ENCODE data around the gene GADL1.

GADL1 gene

DNA sequence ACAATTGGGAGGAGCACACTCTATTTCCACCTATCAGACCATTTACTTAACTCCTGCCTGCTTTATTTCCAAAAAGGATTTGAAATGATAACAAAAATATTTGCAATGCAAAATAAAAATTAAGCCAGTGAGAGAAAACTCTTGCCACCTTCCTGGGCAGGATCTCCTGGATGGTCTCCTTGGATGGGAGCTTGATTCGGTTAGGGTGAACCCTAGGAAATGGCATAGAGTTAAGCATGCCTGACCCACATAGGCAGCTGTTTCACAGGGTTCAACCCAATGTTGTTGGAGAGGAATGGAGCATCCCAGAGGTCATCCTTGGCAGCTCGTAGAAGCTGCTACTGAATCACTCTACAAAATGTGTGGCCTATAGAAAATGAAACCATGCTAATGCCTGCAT is 204.3 kb downstream of the GADL1 start:
- no peak for DNase-seq

DNA sequence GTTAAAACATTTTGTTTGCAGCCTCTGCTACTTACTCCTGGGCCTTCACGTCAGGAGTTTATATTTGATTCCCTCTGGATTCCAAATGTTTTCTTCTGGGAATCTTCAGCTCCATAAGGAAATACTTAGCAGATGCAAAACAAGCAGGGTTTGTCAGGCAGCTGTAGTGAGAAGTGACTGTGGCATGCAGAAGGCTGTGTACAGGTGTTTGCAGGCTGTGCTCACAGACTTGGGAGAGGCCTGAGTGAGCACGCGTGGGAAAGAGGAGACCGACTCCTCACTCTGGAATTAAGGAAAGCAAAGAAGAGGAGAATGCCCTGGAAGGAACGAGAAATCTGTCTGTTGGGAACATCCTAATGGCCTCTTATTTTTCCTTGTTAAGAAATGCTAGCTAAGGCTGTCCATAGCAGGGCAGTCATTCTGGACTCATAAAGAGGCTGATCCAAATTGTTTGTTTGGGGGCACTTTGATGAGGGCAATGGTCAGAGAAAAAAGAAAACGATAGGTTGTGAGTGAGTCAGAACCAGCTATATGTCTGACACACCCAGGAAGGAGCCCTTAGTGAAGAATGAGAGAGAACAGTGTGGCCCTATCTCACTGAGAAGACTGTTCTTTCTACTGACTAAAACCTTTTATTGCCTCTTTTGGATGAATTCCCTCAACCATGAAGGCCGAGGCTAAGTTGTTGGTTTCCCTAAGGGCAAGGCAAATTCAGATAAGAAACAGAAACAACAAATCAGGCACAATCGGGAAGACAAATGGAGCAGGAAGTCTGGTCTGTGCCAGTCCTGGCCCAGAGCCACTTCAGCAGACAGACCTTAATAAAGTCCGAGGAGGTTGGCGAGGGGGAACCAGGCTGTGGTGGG is 205.5 kb downstream of the GADL1 start:
- DNase-seq: peak; percentile 28

DNA sequence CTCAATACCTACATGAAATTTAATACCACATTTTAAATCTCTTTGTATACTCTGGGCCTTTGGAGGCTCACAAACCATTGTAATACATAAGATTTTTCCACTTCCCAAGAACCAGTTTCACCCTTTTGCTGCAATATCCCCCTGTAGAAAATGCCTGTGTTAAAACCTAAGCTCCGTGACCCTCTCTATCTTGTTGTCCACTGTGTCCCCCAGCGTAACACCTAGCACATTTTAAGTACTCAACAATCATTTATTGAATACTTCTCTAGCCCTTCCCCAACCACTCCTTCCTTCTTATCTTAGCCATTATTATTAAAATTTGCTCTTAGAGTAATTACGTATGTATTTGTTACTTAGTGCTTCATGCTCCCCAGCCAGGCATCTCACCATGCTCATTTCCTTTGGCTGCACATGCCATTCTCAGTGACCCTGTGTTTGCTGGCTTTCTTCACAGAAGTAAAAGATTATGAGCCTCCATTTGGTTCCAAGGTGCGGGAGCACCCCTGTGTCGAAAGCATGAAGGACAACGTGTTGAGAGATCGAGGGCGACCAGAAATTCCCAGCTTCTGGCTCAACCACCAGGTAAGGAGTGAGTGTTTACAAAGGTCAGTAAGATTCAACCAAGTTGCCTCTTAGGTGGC is 206.4 kb downstream of the GADL1 start:
- no peak for DNase-seq

DNA sequence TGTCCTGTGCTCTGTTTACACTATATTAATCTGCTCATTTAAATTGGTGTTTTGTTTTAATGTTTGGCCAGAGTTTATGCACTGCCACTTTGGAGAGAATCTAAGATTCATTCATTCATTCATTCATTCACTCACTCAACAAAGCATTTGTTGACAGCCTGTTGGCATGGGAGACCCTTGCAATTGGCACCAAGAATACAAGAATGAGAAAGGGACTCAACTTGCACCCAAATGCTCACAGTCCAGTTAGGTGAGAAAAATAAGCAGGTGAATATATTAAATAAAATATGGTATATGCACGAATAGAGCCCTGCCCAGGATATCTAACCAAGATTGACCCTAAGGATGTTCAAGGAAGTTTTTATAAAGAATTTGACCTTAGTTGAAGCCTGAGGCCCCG is 207.7 kb downstream of the GADL1 start:
- DNase-seq: no peak

DNA sequence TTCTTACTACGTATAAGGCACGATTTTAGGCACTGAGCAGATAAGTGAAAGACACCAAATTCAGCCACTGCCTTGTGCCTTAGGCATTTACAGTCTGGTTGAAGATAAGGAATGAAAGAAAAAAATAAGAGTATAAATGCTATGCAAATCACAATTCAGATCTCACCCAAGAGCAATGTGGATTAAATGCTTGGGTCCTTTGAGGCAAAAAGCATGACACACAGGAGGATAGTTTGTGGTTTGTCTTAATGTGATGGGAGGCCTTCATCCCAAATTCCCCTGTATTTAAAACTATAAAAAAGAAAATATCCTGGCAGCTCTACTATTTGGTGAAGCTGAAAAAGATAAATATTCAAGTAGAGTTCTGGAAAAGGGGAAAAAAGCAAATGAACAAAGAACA is 208.3 kb downstream of the GADL1 start:
- no peak for DNase-seq

DNA sequence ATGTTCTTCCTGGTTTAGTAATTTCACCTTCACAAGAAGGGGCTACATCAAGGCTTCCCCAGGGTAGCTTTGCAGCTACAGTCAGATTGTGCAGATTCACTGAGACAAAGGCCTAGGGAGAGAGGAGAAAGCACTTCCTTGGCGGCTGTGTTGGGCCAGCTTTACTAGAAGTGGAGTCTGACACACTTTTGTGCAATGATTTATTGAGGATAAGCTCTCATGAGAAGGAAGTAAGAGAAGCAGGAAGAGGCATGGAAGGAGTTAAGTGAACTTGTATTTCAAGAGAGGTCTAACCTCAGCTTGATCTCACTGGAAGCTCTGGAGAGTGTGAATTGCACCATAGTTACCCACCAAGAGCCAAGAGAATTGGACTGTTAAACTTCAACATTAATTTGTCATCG is 209.2 kb downstream of the GADL1 start:
- no peak for DNase-seq

DNA sequence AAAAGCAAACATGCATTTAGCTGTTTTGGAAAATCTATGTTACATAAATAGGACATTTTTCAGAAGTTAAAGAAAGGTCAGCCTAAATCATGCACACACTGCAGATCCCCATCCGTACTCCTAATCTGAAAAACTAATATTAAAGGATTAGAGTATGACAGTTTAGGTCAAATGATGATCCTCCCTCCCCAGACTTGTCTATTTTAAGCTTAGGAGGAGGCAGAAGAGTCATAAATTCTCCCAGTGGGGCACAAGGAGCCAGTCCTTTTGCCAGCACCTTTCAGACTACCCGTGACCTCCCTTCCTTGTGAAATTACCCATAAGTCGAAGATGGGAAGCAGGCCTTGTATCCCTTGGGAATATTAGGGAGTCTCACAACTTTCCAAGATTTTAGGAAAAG is 210.1 kb downstream of the GADL1 start:
- no peak for DNase-seq

DNA sequence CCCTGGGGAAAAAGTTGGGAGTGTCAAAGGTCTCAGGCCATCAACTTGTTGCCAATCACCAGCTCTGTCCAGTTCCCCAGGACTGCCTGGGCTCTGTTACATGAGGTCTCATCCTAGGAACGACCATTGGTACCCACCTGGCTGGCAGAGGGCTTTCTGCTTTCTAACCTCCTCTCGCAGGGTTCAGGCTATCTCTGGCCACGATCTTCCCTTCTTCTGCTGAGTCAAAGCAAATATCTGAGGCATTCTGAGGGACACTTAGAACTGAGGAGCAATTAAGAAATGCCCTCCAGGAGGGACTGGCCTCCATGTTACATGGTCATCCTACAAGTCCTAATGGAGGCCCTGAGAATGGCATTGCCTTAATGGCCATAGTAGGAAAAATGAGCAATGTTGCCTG is 210.7 kb downstream of the GADL1 start:
- no peak for DNase-seq

DNA sequence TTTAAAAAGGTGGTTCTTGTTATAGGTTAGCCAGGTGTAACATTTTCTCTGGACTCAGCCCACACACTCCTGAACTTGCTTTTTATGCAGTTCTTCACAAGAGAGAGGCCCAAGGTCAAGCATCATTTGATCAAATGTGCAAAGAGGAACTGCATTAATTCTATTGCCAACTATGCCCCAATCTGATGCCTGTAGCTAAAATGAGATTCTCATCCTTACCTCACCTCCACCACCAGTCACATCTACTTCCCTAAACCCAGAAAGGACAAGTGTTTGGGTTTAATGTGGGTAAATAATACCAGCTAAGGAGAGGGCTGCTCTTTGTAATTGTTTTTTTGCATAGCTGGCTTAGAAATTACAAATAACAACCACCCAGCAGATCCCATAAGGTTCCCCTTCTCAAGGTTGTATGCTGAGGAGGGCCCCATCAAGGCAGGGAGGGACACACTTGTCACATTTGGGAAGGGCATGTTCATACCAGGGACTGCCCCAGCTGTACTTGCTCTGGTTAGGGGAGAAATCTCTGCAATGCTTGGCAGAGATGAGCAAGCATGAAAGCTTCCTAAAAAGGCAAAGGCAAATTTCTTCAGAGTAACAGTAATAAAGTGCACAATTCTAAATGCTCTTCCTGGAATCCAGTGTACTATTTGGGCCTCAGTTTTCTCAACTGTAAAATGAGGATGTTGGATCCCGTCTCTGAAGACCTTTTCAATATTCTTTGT is 211.9 kb downstream of the GADL1 start:
- DNase-seq: no peak

DNA sequence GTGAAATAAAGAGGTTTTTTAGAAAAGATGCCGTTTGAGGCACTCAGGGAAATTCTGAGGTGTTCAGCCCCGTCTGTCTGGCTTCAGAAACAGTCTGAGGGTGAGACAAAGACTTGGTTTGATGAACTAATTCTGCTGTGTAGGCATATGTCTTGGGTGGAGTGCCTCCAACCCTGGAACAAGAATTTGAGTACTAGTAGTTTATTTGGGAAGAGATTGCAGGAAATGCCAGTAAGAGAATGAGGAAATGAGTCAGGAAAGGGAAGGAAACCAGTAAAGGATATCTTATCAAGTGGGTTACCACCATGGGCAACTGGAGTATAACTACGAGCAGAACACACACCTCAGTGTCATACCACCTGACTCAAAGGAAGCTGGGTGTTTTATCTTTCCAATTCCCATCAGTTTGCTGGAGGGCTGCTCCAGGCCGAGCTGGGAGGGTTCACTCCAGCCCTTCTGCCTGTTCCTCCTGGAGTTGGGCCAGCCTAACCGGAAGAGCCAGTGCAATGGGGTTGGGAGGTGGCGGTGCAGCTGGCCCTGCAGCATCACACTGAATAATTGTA is 212.7 kb downstream of the GADL1 start:
- no peak for DNase-seq

DNA sequence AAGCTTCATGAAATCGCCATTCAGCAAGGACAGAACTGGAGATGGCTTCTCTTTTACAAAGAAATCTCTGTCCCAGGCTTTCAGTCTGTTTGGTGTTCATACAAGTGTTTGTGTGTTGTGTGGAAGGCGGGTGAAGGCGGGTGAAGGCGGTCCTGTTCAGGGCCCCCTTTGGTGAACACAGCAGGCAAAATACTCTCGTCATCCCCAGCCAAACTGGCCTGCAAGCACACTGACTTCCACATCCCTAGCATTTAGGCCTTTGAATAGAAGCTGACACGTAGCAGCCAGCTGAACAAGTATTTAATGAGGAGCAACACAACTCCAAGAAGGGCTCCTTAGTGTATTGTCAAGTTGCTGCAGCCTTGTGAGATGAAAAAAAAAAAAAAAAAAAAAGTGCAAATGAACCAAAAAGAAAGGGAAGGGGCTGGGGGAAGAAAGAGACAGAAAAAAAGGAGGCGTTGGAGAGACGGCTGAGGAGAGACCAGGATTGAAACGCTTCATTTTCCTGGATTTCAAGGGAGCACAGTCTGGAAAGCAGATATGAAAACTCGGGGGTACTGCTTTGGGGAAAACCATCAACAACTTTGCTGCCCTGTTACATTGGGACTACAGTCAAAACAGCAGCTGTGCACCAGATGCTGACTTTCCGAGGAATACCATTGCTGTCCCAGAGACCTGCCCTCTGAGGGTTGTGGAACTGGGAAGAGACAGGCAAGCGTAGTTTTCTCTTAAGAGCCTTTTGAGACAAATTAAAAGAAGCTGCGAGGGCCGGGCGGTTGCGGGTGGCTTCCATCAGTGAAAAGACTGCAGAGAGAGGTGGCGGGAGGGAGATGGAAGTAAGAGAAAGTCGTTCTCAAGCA is 213.4 kb downstream of the GADL1 start:
- DNase-seq: no peak

DNA sequence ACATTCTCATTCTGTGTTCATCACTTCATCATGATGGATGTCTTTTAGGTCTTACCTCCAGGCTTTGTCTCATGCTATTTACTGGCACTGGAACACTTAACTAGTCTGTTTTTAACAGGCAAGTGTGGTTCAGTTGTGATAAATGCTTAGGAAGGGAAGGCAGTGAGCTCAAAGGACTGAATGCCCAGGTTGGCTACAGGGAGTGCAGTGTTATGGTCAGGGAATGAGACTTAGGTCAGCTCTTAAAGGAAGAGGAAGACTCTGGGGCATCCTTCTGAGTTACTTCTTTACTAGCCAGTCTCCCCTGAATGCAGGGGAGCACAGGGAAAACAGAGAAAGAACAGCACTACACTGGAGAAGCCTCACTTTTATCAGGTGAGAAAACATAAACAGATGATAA is 215.4 kb downstream of the GADL1 start:
- DNase-seq: no peak

DNA sequence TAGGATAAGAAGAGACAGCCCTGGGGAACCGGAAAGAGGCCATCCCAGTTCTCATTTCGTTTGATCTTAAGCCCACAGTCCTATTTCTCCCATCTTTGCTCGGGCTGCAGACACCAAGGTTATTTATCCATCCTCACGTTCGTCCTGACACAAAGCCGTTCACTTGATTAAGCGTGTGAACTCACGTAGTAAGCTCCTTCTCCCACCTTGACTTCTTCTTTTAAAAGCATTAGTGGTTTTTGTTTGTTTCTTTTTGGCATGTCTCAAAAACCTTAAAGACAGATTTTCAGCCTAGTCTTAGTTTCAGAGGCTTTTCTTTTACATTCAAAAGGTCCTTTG is 217.1 kb downstream of the GADL1 start:
- DNase-seq: no peak

DNA sequence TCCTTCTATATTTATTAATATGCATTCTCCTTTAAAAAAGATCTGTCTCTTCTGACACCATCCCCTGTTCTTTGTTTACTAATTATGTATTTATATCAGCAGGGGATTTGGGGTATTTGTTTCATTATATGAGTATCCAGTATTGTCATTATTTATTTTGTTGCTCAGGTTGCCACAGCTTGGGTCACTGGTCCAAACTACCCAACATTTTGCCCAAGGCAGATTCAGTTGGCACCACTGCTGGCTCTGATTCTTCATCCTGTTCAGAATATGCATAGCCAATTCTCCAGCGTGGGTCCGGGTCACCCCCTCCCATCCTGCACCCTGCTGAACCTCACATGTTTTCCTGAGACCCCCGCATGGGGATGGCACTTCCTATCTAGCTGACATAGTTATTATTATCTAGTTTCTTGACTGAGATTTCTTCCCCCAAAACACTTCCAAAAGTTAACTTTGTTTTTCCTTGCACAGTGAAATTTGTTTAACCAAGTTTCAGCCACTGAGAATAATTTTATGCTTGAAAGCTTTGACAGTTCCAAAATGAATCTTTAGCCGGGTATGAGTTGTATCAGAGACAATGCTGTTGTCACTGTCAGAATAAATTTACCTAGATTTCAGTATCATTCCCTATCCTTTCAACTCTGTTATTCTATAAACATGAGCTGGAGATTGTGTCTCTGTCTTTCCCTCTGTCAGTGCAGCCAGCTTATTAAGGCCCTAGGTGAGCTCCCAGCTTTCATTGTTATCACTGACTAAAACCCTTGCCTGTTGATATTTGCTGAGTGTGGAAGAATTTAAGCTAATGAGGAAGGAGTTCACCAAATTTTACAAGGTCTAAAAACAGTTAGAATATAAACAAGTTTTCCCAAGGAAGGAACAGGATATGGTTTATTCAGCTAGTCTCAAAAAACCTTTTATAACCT is 217.8 kb downstream of the GADL1 start:
- no peak for DNase-seq
